Liver (tissue), 9 donors: ENCODE results near the gene JAZF1. TPM values are rescaled to one million over a fixed set of nuclear protein-coding genes. Genes with fewer than 3 reads are reported as not detected.

ENCODE experiments used
- DNase-seq: peaks from one replicate; pipeline ENCODE4 v3.0.0-alpha.2; 2017; ENCODE audit warnings: low spot score
- H3K27ac ChIP-seq, 2 donors: one replicate each; pipeline ENCODE4 v1.7.0; 2013; ENCODE audit warnings: inconsistent platforms in 2 of 2, low read length in 2 of 2, control low read depth in 1 of 2, low read depth in 1 of 2, mild to moderate bottlenecking in 1 of 2
- H3K27me3 ChIP-seq, 4 donors: one replicate each; pipeline versions ENCODE4 v1.6.1 to v1.7.0; 2013; ENCODE audit warnings: low read length in 3 of 4, inconsistent platforms in 1 of 4, mild to moderate bottlenecking in 1 of 4, moderate library complexity in 1 of 4; ENCODE audit not compliant: control insufficient read depth in 4 of 4, insufficient read depth in 4 of 4
- H3K36me3 ChIP-seq, 4 donors: one replicate each; pipeline versions ENCODE4 v1.6.1 to v1.7.0; 2013; ENCODE audit warnings: low read length in 3 of 4, mild to moderate bottlenecking in 3 of 4, low read depth in 1 of 4, moderate library complexity in 1 of 4; ENCODE audit not compliant: control insufficient read depth in 4 of 4, insufficient read depth in 3 of 4
- H3K4me1 ChIP-seq, 4 donors: one replicate each; pipeline versions ENCODE4 v1.6.1 to v1.7.0; 2013; ENCODE audit warnings: low read length in 3 of 4, mild to moderate bottlenecking in 3 of 4, moderate library complexity in 1 of 4; ENCODE audit not compliant: control insufficient read depth in 4 of 4, insufficient read depth in 4 of 4
- H3K4me3 ChIP-seq, 3 donors: one replicate each; pipeline versions ENCODE4 v1.6.1 to v1.7.0; 2013; ENCODE audit warnings: low read length in 3 of 3, control low read depth in 1 of 3, low read depth in 1 of 3, mild to moderate bottlenecking in 1 of 3
- H3K9ac ChIP-seq, 2 donors: one replicate each; pipeline ENCODE4 v1.7.0; 2013; ENCODE audit warnings: low read length in 2 of 2, mild to moderate bottlenecking in 2 of 2, moderate library complexity in 2 of 2, control low read depth in 1 of 2, low read depth in 1 of 2
- H3K9me3 ChIP-seq, 4 donors: one replicate each; pipeline versions ENCODE4 v1.6.1 to v1.7.0; 2013; ENCODE audit warnings: low read length in 3 of 4; ENCODE audit not compliant: control insufficient read depth in 4 of 4
- ATF3 ChIP-seq: IDR thresholded peaks from 2 replicates; pipeline ENCODE4 v1.6.1; 2016; ENCODE audit warnings: antibody characterized with exemption
- EGR1 ChIP-seq, 2 donors: IDR thresholded peaks; 2 replicates each; pipeline ENCODE4 v1.6.1; 2016 to 2018; ENCODE audit warnings: antibody characterized with exemption in 2 of 2, low read depth in 2 of 2
- FOXA1 ChIP-seq: IDR thresholded peaks from 2 replicates; pipeline ENCODE4 v1.6.1; 2016; ENCODE audit warnings: antibody characterized with exemption
- FOXA2 ChIP-seq: IDR thresholded peaks from 2 replicates; pipeline ENCODE4 v1.6.1; 2016; ENCODE audit warnings: antibody characterized with exemption
- GABPA ChIP-seq, 2 donors: IDR thresholded peaks in 1 of 2; conservative IDR thresholded peaks in 1 of 2; 2 replicates each; pipeline ENCODE4 v1.6.1; 2016; ENCODE audit warnings: antibody characterized with exemption in 2 of 2, mild to moderate bottlenecking in 1 of 2, moderate library complexity in 1 of 2
- HNF4A ChIP-seq, 2 donors: conservative IDR thresholded peaks; 2 replicates each; pipeline ENCODE4 v1.6.1; 2016; ENCODE audit warnings: antibody characterized with exemption in 2 of 2, mild to moderate bottlenecking in 2 of 2
- HNF4G ChIP-seq: IDR thresholded peaks from 2 replicates; pipeline ENCODE4 v1.6.1; 2016; ENCODE audit warnings: antibody characterized with exemption
- JUND ChIP-seq, 2 donors: IDR thresholded peaks; 2 replicates each; pipeline ENCODE4 v1.6.1; 2016; ENCODE audit warnings: antibody characterized with exemption in 2 of 2
- MAX ChIP-seq: IDR thresholded peaks from 2 replicates; pipeline ENCODE4 v1.6.1; 2016; ENCODE audit warnings: antibody characterized with exemption
- NR2F2 ChIP-seq: IDR thresholded peaks from 2 replicates; pipeline ENCODE4 v1.6.1; 2016; ENCODE audit warnings: antibody characterized with exemption
- RXRA ChIP-seq, 2 donors: IDR thresholded peaks; 2 replicates each; pipeline ENCODE4 v1.6.1; 2017 to 2018; ENCODE audit warnings: antibody characterized with exemption in 2 of 2, mild to moderate bottlenecking in 1 of 2
- TAF1 ChIP-seq: conservative IDR thresholded peaks from 2 replicates; pipeline ENCODE4 v1.6.1; 2016; ENCODE audit warnings: antibody characterized with exemption, mild to moderate bottlenecking
- YY1 ChIP-seq: IDR thresholded peaks from 2 replicates; pipeline ENCODE4 v1.6.1; 2016; ENCODE audit warnings: antibody characterized with exemption, mild to moderate bottlenecking
- ZBTB33 ChIP-seq: IDR thresholded peaks from 2 replicates; pipeline ENCODE4 v1.6.1; 2016; ENCODE audit warnings: antibody characterized with exemption
- WGBS: extraction: QIAGEN DNeasy Blood & Tissue Kit; methylation state at CpG from one replicate; pipeline ENCODE4 v1.1.7; 2013; 5-methylcytosine and 5-hydroxymethylcytosine counted together
- polyA plus RNA-seq, 2 donors: library from polyadenylated mRNA; stranded (reverse) in 1 of 2; unstranded in 1 of 2; fragments of 200-250 nt in 1 of 2; fragments of >200 nt in 1 of 2; fragmentation: Nextera tagmentation in 1 of 2; extraction: Ambion mirVana in 1 of 2; gene quantifications; one replicate each; pipeline versions ENCODE4 v1.2.1 to v1.2.3, GENCODE V29; 2013 to 2015
- total RNA-seq, 2 donors: library from RNA; depleted of rRNA; stranded (reverse); fragments of >200 nt; gene quantifications; one replicate each; pipeline ENCODE4 v1.2.3, GENCODE V29; 2014
- TF ChIP-seq, protein P1 (sequence below): fragments of 150-350 bp; IDR thresholded peaks from 2 replicates; pipeline ENCODE4 v1.5.1; 2017; ENCODE audit warnings: improper control_type of control experiment, low read depth, low read length; ENCODE audit not compliant: missing input control
- TF ChIP-seq, protein P2 (sequence below): IDR thresholded peaks from 2 replicates; pipeline ENCODE4 v1.6.1; 2016; ENCODE audit warnings: antibody characterized with exemption, mild to moderate bottlenecking
- donor health status: healthy.
- donor health status: healthy.
- donor health status: healthy.
- donor health status: healthy.
- donor health status: healthy.

JAZF1 gene
- total and polyA plus RNA-seq, 4 donors, result 2.7 to 17.8 (median 4.0) TPM

GRCh38 chr7:28201131-28201530, 20.5 kb upstream of the JAZF1 start:
- H3K36me3 ChIP-seq, result no peaks in the 10 kb centered on the region
- TF ChIP-seq YY1 (no peak), JUND (IDR thresholded peaks at IDR 0.05) (no peak), FOXA2 (no peak), ZBTB33 (no peak), HNF4A (conservative IDR thresholded peaks at IDR 0.05) (no peak), NR2F2 (no peak), TAF1 (no peak), ATF3 (no peak), MAX (no peak), RXRA (IDR thresholded peaks at IDR 0.05) (no peak), EGR1 (IDR thresholded peaks at IDR 0.05; ENCODE audit: low read depth in 2 of 2) (no peak)
- TF ChIP-seq, protein P1, sequence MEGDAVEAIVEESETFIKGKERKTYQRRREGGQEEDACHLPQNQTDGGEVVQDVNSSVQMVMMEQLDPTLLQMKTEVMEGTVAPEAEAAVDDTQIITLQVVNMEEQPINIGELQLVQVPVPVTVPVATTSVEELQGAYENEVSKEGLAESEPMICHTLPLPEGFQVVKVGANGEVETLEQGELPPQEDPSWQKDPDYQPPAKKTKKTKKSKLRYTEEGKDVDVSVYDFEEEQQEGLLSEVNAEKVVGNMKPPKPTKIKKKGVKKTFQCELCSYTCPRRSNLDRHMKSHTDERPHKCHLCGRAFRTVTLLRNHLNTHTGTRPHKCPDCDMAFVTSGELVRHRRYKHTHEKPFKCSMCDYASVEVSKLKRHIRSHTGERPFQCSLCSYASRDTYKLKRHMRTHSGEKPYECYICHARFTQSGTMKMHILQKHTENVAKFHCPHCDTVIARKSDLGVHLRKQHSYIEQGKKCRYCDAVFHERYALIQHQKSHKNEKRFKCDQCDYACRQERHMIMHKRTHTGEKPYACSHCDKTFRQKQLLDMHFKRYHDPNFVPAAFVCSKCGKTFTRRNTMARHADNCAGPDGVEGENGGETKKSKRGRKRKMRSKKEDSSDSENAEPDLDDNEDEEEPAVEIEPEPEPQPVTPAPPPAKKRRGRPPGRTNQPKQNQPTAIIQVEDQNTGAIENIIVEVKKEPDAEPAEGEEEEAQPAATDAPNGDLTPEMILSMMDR, result no peak
- TF ChIP-seq, protein P2, sequence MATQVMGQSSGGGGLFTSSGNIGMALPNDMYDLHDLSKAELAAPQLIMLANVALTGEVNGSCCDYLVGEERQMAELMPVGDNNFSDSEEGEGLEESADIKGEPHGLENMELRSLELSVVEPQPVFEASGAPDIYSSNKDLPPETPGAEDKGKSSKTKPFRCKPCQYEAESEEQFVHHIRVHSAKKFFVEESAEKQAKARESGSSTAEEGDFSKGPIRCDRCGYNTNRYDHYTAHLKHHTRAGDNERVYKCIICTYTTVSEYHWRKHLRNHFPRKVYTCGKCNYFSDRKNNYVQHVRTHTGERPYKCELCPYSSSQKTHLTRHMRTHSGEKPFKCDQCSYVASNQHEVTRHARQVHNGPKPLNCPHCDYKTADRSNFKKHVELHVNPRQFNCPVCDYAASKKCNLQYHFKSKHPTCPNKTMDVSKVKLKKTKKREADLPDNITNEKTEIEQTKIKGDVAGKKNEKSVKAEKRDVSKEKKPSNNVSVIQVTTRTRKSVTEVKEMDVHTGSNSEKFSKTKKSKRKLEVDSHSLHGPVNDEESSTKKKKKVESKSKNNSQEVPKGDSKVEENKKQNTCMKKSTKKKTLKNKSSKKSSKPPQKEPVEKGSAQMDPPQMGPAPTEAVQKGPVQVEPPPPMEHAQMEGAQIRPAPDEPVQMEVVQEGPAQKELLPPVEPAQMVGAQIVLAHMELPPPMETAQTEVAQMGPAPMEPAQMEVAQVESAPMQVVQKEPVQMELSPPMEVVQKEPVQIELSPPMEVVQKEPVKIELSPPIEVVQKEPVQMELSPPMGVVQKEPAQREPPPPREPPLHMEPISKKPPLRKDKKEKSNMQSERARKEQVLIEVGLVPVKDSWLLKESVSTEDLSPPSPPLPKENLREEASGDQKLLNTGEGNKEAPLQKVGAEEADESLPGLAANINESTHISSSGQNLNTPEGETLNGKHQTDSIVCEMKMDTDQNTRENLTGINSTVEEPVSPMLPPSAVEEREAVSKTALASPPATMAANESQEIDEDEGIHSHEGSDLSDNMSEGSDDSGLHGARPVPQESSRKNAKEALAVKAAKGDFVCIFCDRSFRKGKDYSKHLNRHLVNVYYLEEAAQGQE, result no peak
- no peaks in the 10 kb centered on the region for H3K4me1 ChIP-seq
- H3K27ac ChIP-seq, result no peak overlapping the region
- H3K9me3 ChIP-seq, result no peaks in the 10 kb centered on the region
- no peak overlapping the region for H3K4me3 ChIP-seq
- no peaks in the 10 kb centered on the region for H3K27me3 ChIP-seq
- WGBS, result 73% methylated on average over 1 of the region's 1 CpG
- DNase-seq, result no peak
- H3K9ac ChIP-seq, result no peak overlapping the region

DNA sequence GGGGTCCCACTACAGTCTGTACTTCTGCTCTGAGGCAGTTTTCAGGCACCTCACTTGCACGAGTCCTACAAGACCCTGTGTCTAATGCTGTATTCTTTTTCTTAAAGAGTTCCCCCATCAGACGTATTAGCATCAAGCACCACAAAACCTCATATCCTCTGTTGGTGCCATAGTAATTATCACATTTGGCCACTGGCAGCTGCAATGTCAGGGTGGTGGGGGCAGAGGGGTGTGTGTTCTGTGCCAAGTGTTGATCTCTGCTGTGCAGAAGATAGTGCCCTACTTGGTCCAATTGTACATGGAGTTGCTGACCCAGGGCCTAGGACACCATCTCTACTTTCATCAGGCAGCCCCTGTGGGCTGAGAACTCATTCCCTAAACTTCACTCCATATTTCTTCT, 20.0 kb upstream of the JAZF1 start:
- Histone ChIP-seq H3K4me3 (no peak overlapping the region), H3K27me3 (no peaks in the 10 kb centered on the region)

More for the DNA sequence above, 20.0 kb upstream of the JAZF1 start:
- WGBS, result 78% methylated on average over 2 of the region's 2 CpGs
- H3K36me3 ChIP-seq, result no peaks in the 10 kb centered on the region
- no peak overlapping the region for H3K9ac ChIP-seq
- H3K4me1 ChIP-seq, result no peaks in the 10 kb centered on the region
- TF ChIP-seq MAX (no peak), HNF4G (no peak), FOXA1 (no peak), HNF4A (conservative IDR thresholded peaks at IDR 0.05) (no peak), TAF1 (no peak), EGR1 (IDR thresholded peaks at IDR 0.05; ENCODE audit: low read depth in 2 of 2) (no peak), RXRA (IDR thresholded peaks at IDR 0.05) (no peak), FOXA2 (no peak), GABPA (IDR thresholded peaks at IDR 0.05 in 1 of 2, conservative IDR thresholded peaks at IDR 0.05 in 1 of 2) (no peak)
- TF ChIP-seq, protein P2, result no peak
- no peaks in the 10 kb centered on the region for H3K9me3 ChIP-seq
- no peak overlapping the region for H3K27ac ChIP-seq
- peak; percentile 59 for DNase-seq
